SK-N-MC (cell line): ENCODE measurements around the gene GRIP1.

Experiments used
- EZH2 ChIP-seq: fragments of 200-600 bp; sonication (generic); IDR thresholded peaks from one replicate; pipeline ENCODE4 v1.6.1; 2017; ENCODE audit warnings: antibody characterized with exemption
- POLR2AphosphoS5 ChIP-seq: IDR thresholded peaks from 2 replicates; pipeline ENCODE4 v1.6.1; 2012; ENCODE audit warnings: mild to moderate bottlenecking, low read depth, low read length, borderline replicate concordance

GRCh38 chr12:66428870-66429269 lies 250.0 kb downstream of the GRIP1 start:
- TF ChIP-seq EZH2 (no peak), POLR2AphosphoS5 (no peak)
